Colonic mucosa (tissue), 4 donors: ENCODE results near the gene CCDC69. TPM values are rescaled to one million over a fixed set of nuclear protein-coding genes. Genes with fewer than 3 reads are reported as not detected.

Experiments used
- DNase-seq: peaks from one replicate; pipeline ENCODE4 v3.0.0-alpha.2; 2020
- H3K27ac ChIP-seq: fragments of 200-600 bp; one replicate; pipeline ENCODE4 v1.8.0; 2021
- H3K27me3 ChIP-seq: fragments of 200-600 bp; one replicate; pipeline ENCODE4 v1.8.0; 2021
- H3K36me3 ChIP-seq: fragments of 200-600 bp; one replicate; pipeline ENCODE4 v1.8.0; 2021
- H3K4me1 ChIP-seq: fragments of 200-600 bp; one replicate; pipeline ENCODE4 v1.8.0; 2021; ENCODE audit warnings: mild to moderate bottlenecking
- H3K4me3 ChIP-seq: fragments of 200-600 bp; one replicate; pipeline ENCODE4 v1.8.0; 2021
- H3K9ac ChIP-seq, 2 donors: one replicate each; pipeline ENCODE4 v1.7.0; 2013; ENCODE audit warnings: control low read depth in 2 of 2, low read depth in 2 of 2, low read length in 2 of 2
- H3K9me3 ChIP-seq: fragments of 200-600 bp; one replicate; pipeline ENCODE4 v1.8.0; 2021
- intact Hi-C: fragments of 100-400 bp; cut with DNase I; formaldehyde crosslinking; loops from one replicate; pipeline ENCODE4 v1.14.1; 2022
- total RNA-seq, 2 donors: library from RNA; stranded (reverse); fragmentation: NEBNext Ultra II Directional in 1 of 2; extraction: Animal tissue kit (Norgen Biotek cat#: 25700) in 1 of 2; gene quantifications; one replicate each; pipeline ENCODE4 v1.2.1, GENCODE V29; 2021
- TF ChIP-seq, protein P1 (sequence below): fragments of 200-600 bp; IDR thresholded peaks from one replicate; pipeline ENCODE4 v1.8.0; 2022; ENCODE audit warnings: antibody characterized with exemption, mild to moderate bottlenecking
- donor health status: healthy.
- donor health status: DM: no; HTN: no; CAD: no.
- donor health status: DM: no; HTN: no; CAD: no.

Gene CCDC69
- total RNA-seq, 2 donors from 2014 or later: 4.2 to 23.8 TPM

GRCh38 chr5:151225071-151225470 is 1.2 kb upstream of the CCDC69 start:
- H3K4me3 ChIP-seq: no peak overlapping the region
- no peaks in the 10 kb centered on the region for H3K9me3 ChIP-seq
- no peaks in the 10 kb centered on the region for H3K27me3 ChIP-seq
- no peak overlapping the region for H3K27ac ChIP-seq
- H3K9ac ChIP-seq: no peak overlapping the region
- intact Hi-C loops: no loop called here
- TF ChIP-seq, protein P1, sequence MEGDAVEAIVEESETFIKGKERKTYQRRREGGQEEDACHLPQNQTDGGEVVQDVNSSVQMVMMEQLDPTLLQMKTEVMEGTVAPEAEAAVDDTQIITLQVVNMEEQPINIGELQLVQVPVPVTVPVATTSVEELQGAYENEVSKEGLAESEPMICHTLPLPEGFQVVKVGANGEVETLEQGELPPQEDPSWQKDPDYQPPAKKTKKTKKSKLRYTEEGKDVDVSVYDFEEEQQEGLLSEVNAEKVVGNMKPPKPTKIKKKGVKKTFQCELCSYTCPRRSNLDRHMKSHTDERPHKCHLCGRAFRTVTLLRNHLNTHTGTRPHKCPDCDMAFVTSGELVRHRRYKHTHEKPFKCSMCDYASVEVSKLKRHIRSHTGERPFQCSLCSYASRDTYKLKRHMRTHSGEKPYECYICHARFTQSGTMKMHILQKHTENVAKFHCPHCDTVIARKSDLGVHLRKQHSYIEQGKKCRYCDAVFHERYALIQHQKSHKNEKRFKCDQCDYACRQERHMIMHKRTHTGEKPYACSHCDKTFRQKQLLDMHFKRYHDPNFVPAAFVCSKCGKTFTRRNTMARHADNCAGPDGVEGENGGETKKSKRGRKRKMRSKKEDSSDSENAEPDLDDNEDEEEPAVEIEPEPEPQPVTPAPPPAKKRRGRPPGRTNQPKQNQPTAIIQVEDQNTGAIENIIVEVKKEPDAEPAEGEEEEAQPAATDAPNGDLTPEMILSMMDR: no peak
- no peak for DNase-seq
- H3K36me3 ChIP-seq: no peaks in the 10 kb centered on the region
- no peaks in the 10 kb centered on the region for H3K4me1 ChIP-seq

GRCh38 chr5:151224372-151224771 is 480 bp upstream of the CCDC69 start:
- Histone ChIP-seq H3K4me3 (peak overlapping the region; percentile 65), H3K9me3 (no peaks in the 10 kb centered on the region), H3K4me1 (no peaks in the 10 kb centered on the region), H3K9ac (no peak overlapping the region), H3K27me3 (no peaks in the 10 kb centered on the region), H3K36me3 (no peaks in the 10 kb centered on the region), H3K27ac (peak overlapping the region; percentile 83)
- DNase-seq: no peak
- intact Hi-C loops: no loop called here
- TF ChIP-seq, protein P1: no peak

GRCh38 chr5:151222790-151223446 is 974 bp downstream of the CCDC69 start:
- Histone ChIP-seq H3K4me1 (no peaks in the 10 kb centered on the region), H3K27ac (peak overlapping the region; percentile 83), H3K9ac (peak overlapping the region; percentile 74 to 90), H3K9me3 (no peaks in the 10 kb centered on the region), H3K27me3 (no peaks in the 10 kb centered on the region), H3K36me3 (no peaks in the 10 kb centered on the region), H3K4me3 (peak overlapping the region; percentile 65)
- TF ChIP-seq, protein P1: no peak
- intact Hi-C loops: no loop called here
- DNase-seq: peak; percentile 52

GRCh38 chr5:151222054-151222789 is 1.7 kb downstream of the CCDC69 start:
- Histone ChIP-seq H3K9me3 (no peaks in the 10 kb centered on the region), H3K36me3 (no peaks in the 10 kb centered on the region), H3K9ac (peak overlapping the region; percentile 41 to 90), H3K27me3 (no peaks in the 10 kb centered on the region), H3K4me3 (peak overlapping the region; percentile 65), H3K27ac (peak overlapping the region; percentile 83), H3K4me1 (no peaks in the 10 kb centered on the region)
- DNase-seq: no peak
- TF ChIP-seq, protein P1: no peak
- intact Hi-C loops: no loop called here

DNA sequence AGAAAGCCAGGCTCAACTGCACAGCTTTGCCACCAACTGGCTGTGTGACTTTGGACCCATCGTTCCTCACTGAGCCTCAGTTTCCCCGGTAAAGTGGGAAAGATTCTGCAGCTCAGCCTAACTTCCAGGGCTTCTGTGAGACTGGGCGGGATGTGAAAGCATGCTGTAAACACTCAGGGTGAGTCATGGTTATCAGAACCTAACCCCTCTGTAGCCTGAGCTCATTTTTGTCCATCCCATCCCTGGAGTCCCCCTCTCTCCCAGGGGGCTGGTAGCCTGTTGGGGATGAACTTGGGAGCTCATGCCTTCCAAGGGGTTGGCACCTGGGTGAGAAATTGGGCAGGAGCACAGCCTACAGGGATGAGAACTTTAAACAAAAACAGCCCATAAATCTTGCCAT is 2.3 kb downstream of the CCDC69 start:
- intact Hi-C loops: no loop called here
- H3K27ac ChIP-seq: peak overlapping the region; percentile 83

More for the DNA sequence above, 2.3 kb downstream of the CCDC69 start:
- TF ChIP-seq, protein P1: no peak
- Histone ChIP-seq H3K27me3 (no peaks in the 10 kb centered on the region), H3K36me3 (no peaks in the 10 kb centered on the region), H3K4me1 (no peaks in the 10 kb centered on the region), H3K9ac (peak overlapping the region in 1 of 2 donors; percentile 90), H3K4me3 (no peak overlapping the region), H3K9me3 (no peaks in the 10 kb centered on the region)
- DNase-seq: no peak
